NOMO-1 treated with DMSO at 0.1 percent for 48 hours (cell line): ENCODE data around the gene CARD6.
"Not testable (repeated sequence)": the region's sequence is repeated elsewhere in the genome, so short reads cannot be mapped to it uniquely, and the experiment has no call there.

Experiments used
- DNase-seq: peaks from one replicate; lab custom pipeline; 2025; ENCODE audit not compliant: unreplicated experiment; lab: John Stamatoyannopoulos, UW

Gene CARD6

GRCh38 chr5:40873286-40873880, 32.2 kb downstream of the CARD6 start:
- peak; percentile 32 for DNase-seq

DNA sequence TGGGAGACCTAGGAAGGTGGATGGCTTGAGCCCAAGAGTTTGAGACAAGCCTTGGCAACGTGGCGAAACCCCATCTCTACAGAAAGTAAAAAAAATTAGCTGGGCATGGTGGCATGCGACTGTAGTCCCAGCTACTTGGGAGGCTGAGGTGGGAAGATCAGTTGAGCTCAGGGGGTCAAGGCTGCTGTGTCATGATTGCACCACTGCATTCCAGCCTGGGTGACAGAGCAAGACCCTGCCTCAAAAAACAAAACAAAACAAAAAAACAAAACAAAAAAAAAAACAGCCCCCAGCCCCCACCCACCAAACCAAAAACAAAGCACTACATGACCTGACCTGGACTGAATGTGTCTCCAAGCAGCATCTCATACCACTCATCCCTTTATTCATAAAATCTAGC, 34.8 kb downstream of the CARD6 start:
- no peak for DNase-seq

DNA sequence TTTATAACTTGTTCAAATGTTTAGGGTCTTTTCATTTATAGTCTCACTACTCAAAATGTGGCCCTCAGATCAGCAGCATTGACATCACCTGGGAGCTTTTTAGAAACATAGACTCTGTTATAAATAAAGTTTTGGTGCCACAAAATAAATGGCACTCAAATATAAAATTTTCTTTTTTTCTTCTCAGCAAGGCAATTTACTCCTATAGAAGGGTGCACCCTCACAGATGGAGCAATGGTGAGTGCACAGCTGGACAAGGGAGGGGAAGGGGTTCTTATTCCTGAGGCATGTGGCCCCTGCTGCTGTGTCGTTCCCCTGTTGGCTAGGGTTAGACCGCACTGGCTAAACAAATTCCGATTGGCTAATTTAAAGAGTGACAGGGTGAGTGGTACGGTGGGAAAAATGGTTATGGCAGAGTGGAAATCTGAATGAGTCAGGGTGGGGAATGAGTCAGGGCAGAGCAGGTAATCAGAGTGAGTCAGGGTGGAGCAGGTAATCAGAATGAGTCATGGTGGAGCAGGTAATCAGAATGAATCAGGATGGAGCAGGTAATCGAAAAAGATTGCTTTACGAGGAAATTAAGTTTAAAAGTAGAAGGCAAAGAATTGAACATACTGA, 36.3 kb downstream of the CARD6 start:
- DNase-seq, result no peak

DNA sequence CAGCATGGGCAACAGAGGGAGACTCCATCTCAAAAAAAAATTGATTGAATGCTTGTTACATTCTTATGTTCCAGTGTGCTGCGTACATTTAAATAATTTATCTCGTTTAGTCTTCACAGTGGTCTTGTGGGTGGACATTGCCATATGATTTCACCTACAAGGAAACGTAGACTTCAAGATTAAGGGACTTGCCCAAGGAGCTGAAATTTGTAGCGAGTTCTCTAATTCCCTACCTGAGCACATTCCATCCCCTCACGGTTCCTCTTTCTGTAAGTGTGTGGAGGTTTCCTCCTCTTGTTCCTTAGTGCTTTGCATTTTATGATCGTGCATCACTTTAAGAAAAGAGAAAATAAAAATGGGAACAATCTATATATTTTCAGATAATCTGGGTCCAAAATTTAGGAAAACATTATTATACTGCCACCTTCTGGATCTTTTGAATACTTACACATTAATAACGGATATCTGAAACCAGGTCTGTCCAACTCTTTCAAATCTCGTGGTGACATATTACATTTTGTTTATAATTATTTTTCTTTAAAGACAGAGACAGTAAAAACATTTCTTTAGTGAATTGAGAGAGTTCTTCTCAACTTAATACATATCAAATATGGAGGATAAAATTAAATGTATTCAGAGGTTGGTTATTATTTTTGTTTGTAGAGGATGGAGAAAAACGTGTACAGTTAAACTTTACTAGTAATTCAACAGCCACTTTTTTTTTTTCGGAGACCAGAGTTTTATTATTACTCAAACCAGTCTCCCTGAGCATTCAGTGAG, 38.2 kb downstream of the CARD6 start:
- DNase-seq, result peak; percentile 69

- no peak for DNase-seq
Measured at GRCh38 chr5:40882291-40882690, 41.1 kb downstream of the CARD6 start.

- DNase-seq, result not testable (repeated sequence)
Measured at GRCh38 chr5:40883051-40883450, 41.9 kb downstream of the CARD6 start.

- DNase-seq, result not testable (repeated sequence)
Measured at GRCh38 chr5:40895440-40896425, 54.6 kb downstream of the CARD6 start.

DNA sequence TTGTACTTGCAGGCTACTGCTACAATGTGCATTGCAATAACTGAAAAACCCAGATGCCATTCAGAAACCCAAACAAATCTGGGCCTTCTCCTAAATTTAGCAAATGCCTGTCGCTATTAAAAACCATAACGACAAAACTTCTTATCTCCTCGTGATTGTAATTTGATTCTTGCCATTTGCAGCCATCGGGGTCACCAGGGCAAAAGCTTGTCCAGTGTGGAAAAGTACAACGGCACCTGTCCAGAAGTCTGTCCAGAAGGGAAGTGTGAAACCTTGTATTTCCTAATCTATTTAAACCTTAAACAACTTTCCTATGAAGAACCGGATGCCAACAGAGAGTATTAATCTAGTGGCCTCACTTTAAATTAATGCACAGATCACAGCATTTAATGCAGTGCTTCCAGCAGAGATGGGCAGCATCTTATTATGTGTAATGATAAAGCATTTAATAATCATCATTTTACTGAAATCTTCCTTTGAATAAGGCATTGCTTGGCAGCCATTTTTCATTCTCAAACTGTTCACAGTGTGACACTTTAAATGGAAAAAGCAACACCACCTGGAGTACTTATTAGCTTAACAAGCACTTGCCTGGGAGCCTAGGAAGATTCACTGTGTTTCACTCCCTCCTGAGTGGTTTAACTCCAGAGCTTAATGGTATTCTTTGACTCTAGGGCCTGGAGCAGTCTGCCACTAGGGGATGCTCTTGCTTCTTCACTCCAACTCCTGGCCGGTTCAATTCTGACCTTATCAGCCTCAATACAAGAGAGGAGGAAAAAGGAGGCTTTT, 63.2 kb downstream of the CARD6 start:
- DNase-seq, result peak; percentile 77

- DNase-seq, result no peak
Measured at GRCh38 chr5:40904994-40905306, 63.8 kb downstream of the CARD6 start.

- no peak for DNase-seq
Measured at GRCh38 chr5:40906351-40906751, 65.2 kb downstream of the CARD6 start.

DNA sequence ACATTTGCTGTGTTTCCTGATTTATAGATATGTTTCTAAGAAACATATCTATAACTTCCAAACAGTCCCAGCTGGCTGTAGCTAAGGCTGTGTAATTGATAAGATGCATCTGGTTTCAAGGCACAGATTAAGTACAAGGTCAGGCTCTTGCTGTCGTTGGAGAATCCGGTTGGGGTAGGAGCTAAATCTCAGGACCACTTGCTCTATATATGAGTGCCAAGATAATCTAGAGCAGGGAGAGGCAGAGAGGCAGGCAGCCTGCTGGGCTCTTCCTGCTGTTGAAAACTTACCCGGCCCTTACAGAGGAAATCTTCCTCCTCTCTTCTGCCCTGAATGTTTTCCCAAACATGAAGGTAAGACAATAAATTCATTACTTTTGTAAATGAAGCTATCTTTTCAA, 68.1 kb downstream of the CARD6 start, which contains the start of gene C7:
C7 (plus strand) TSS at position 234 of the 400 bp plus-strand sequence; CDS start at position 348, 114 bp downstream.
- no peak for DNase-seq

DNA sequence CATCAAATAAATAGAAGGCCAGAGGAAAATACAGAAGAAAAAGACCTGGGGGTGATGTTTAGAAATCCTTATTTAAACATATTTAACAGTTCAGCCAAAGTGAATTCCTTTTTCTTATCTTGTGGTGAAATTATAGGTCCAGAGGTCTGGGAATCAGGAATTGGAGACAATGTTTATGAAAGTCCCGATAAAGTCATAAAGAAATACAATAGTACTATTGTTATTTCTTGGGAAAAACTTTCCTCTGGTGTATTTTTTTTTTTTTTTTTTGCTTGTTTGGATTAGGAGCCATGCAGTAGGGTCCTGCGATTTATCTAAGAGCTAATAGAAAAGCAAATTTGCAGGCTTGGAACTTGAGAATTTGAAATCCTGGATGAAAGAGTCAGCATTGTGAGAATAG, 68.6 kb downstream of the CARD6 start:
- DNase-seq, result no peak
